CD14-positive monocyte (primary cell): ENCODE measurements around the gene RNU1-4. TPM values are rescaled to one million over a fixed set of nuclear protein-coding genes. Genes with fewer than 3 reads are reported as not detected.
"Not testable (repeated sequence)": the region's sequence is repeated elsewhere in the genome, so short reads cannot be mapped to it uniquely, and the experiment has no call there.

Source experiments
- DNase-seq, 3 donors: peaks; one replicate each; pipeline ENCODE4 v3.0.0-alpha.2; 2011 to 2022
- H2AFZ ChIP-seq: 2 replicates; pipeline ENCODE4 v1.6.0; 2012; ENCODE audit warnings: mild to moderate bottlenecking, low read depth, low read length, inconsistent platforms; ENCODE audit not compliant: insufficient read depth, poor library complexity, severe bottlenecking
- H3K27ac ChIP-seq, 2 donors: 1 replicate in 1 of 2; 2 replicates in 1 of 2; pipeline ENCODE4 v1.5.1; 2012 to 2013; ENCODE audit warnings: low read length in 2 of 2, control low read depth in 1 of 2, inconsistent platforms in 1 of 2, low read depth in 1 of 2, mild to moderate bottlenecking in 1 of 2
- H3K27me3 ChIP-seq, 2 donors: one replicate each; pipeline versions ENCODE4 v1.6.0 to v1.6.1; 2011 to 2013; ENCODE audit warnings: low read length in 2 of 2; ENCODE audit not compliant: control insufficient read depth in 2 of 2, insufficient read depth in 2 of 2
- H3K36me3 ChIP-seq, 2 donors: replicated peaks in 1 of 2; 1 replicate in 1 of 2; 2 replicates in 1 of 2; pipeline versions ENCODE4 v1.5.1 to v1.6.1; 2012 to 2013; ENCODE audit warnings: low read length in 2 of 2, control low read depth in 1 of 2, inconsistent platforms in 1 of 2, mild to moderate bottlenecking in 1 of 2; ENCODE audit not compliant: insufficient read depth in 2 of 2, control insufficient read depth in 1 of 2
- H3K4me1 ChIP-seq, 2 donors: 1 replicate in 1 of 2; 2 replicates in 1 of 2; pipeline versions ENCODE4 v1.5.1 to v1.6.1; 2012 to 2013; ENCODE audit warnings: low read length in 2 of 2, control low read depth in 1 of 2, inconsistent platforms in 1 of 2, mild to moderate bottlenecking in 1 of 2, moderate library complexity in 1 of 2; ENCODE audit not compliant: insufficient read depth in 2 of 2, control insufficient read depth in 1 of 2
- H3K4me2 ChIP-seq: replicated peaks from 2 replicates; pipeline ENCODE3; 2012; ENCODE audit warnings: low read length, moderate library complexity, mild to moderate bottlenecking; ENCODE audit not compliant: poor library complexity, severe bottlenecking; ENCODE audit errors: extremely low read depth
- H3K4me3 ChIP-seq, 3 experiments: fragments of 200-600 bp in 1 of 3; sonication (generic) in 1 of 3; replicated peaks in 1 of 3; 1 replicate in 2 of 3; 2 replicates in 1 of 3; pipeline ENCODE4 v1.5.1; 2011 to 2013; ENCODE audit warnings: low read length in 3 of 3, mild to moderate bottlenecking in 3 of 3, control low read depth in 2 of 3, low read depth in 2 of 3, inconsistent platforms in 1 of 3, moderate library complexity in 1 of 3
- H3K79me2 ChIP-seq: 2 replicates; pipeline ENCODE4 v1.6.0; 2012; ENCODE audit warnings: mild to moderate bottlenecking, control low read depth, inconsistent platforms, low read length, moderate library complexity; ENCODE audit not compliant: insufficient read depth
- H3K9ac ChIP-seq: 2 replicates; pipeline ENCODE4 v1.6.0; 2017; ENCODE audit warnings: low read length, mild to moderate bottlenecking; ENCODE audit not compliant: insufficient read depth, poor library complexity, severe bottlenecking
- H3K9me3 ChIP-seq, 2 donors: replicated peaks in 1 of 2; 1 replicate in 1 of 2; 2 replicates in 1 of 2; pipeline versions ENCODE4 v1.5.1 to v1.6.1; 2012 to 2013; ENCODE audit warnings: low read length in 2 of 2, control low read depth in 1 of 2; ENCODE audit not compliant: control insufficient read depth in 1 of 2, insufficient read depth in 1 of 2
- H4K20me1 ChIP-seq: 2 replicates; pipeline ENCODE4 v1.6.0; 2012; ENCODE audit warnings: mild to moderate bottlenecking, low read length, control low read depth, moderate library complexity; ENCODE audit not compliant: insufficient read depth
- H3K27ac Mint-ChIP-seq, 7 donors: one replicate each; pipeline ENCODE4 v1.8.0; 2020; ENCODE audit warnings: mild to moderate bottlenecking in 7 of 7, mixed read lengths in 7 of 7, moderate library complexity in 6 of 7, inconsistent platforms in 2 of 7
- H3K27me3 Mint-ChIP-seq, 3 donors: one replicate each; pipeline ENCODE4 v1.8.0; 2021 to 2022; ENCODE audit warnings: low read depth in 3 of 3, mild to moderate bottlenecking in 3 of 3, mixed read lengths in 3 of 3, moderate library complexity in 3 of 3, inconsistent platforms in 1 of 3
- H3K36me3 Mint-ChIP-seq, 2 donors: one replicate each; pipeline ENCODE4 v1.8.0; 2020; ENCODE audit warnings: mixed read lengths in 2 of 2, inconsistent platforms in 1 of 2, mild to moderate bottlenecking in 1 of 2
- H3K4me1 Mint-ChIP-seq: one replicate; pipeline ENCODE4 v1.8.0; 2020; ENCODE audit warnings: mild to moderate bottlenecking, mixed read lengths
- H3K4me3 Mint-ChIP-seq, 2 donors: one replicate each; pipeline ENCODE4 v1.8.0; 2020; ENCODE audit warnings: mild to moderate bottlenecking in 2 of 2, mixed read lengths in 2 of 2, moderate library complexity in 1 of 2
- H3K9me3 Mint-ChIP-seq, 7 donors: one replicate each; pipeline ENCODE4 v1.8.0; 2020 to 2022; ENCODE audit warnings: mixed read lengths in 7 of 7, mild to moderate bottlenecking in 6 of 7, moderate library complexity in 6 of 7, inconsistent platforms in 2 of 7
- WGBS: methylation state at CpG from one replicate; pipeline ENCODE4 v1.1.5; 2013; ENCODE audit warnings: missing lambda C conversion rate; ENCODE audit not compliant: insufficient coverage; 5-methylcytosine and 5-hydroxymethylcytosine counted together
- intact Hi-C, 2 donors: fragments of 100-400 bp; cut with micrococcal nuclease; formaldehyde crosslinking; loops; one replicate each; pipeline versions ENCODE4 v1.15.0 to v1.15.1; 2023
- polyA plus RNA-seq, 3 donors: library from polyadenylated mRNA; depleted of rRNA in 1 of 3; unstranded in 2 of 3; stranded (reverse) in 1 of 3; fragments of 300-500 nt in 2 of 3; fragments of >200 nt in 1 of 3; fragmentation: Illumina TruSeq in 2 of 3; gene quantifications; 1 replicate in 2 of 3; 2 replicates in 1 of 3; pipeline ENCODE4 v1.2.3, GENCODE V29; 2012 to 2021

RNU1-4 gene
- polyA plus RNA-seq, 3 donors = not detected

- H3K27me3 Mint-ChIP-seq, H3K79me2 ChIP-seq, H3K4me3 Mint-ChIP-seq, H3K4me1 ChIP-seq, H3K9me3 Mint-ChIP-seq, H3K36me3 Mint-ChIP-seq, DNase-seq, intact Hi-C loops, H3K9ac ChIP-seq, H2AFZ ChIP-seq, H3K27me3 ChIP-seq, H3K27ac Mint-ChIP-seq, H3K4me3 ChIP-seq, H3K36me3 ChIP-seq, H3K27ac ChIP-seq, H3K4me1 Mint-ChIP-seq, H3K4me2 ChIP-seq, H3K9me3 ChIP-seq, H4K20me1 ChIP-seq: not testable (repeated sequence)
- WGBS = 96% methylated on average over 4 of the region's 6 CpGs
Observed at GRCh38 chr1:16706302-16706701, 34.0 kb upstream of the RNU1-4 start.

GRCh38 chr1:16707130-16708093, 32.9 kb upstream of the RNU1-4 start:
- H3K27me3 Mint-ChIP-seq, H3K9me3 Mint-ChIP-seq, H3K4me3 ChIP-seq, DNase-seq, intact Hi-C loops, H3K4me1 Mint-ChIP-seq, H3K36me3 ChIP-seq, H3K9me3 ChIP-seq, H3K4me2 ChIP-seq, H3K4me1 ChIP-seq, H3K27ac ChIP-seq, H2AFZ ChIP-seq, H3K36me3 Mint-ChIP-seq, H3K79me2 ChIP-seq, H3K9ac ChIP-seq, H3K27ac Mint-ChIP-seq, H3K27me3 ChIP-seq, H4K20me1 ChIP-seq: not testable (repeated sequence)
- H3K4me3 Mint-ChIP-seq = peak overlapping the region in 1 of 2 donors; percentile 39
- WGBS = 0% methylated on average over 21 of the region's 99 CpGs

GRCh38 chr1:16708704-16709103, 31.6 kb upstream of the RNU1-4 start:
- H3K27me3 ChIP-seq, H3K4me2 ChIP-seq, H3K4me1 Mint-ChIP-seq, H3K79me2 ChIP-seq, DNase-seq, H2AFZ ChIP-seq, intact Hi-C loops, H3K36me3 ChIP-seq, H3K27ac Mint-ChIP-seq, H3K9me3 Mint-ChIP-seq, H3K27ac ChIP-seq, H4K20me1 ChIP-seq, H3K36me3 Mint-ChIP-seq, H3K9me3 ChIP-seq, H3K27me3 Mint-ChIP-seq, H3K4me3 Mint-ChIP-seq, H3K9ac ChIP-seq, H3K4me3 ChIP-seq, H3K4me1 ChIP-seq: not testable (repeated sequence)
- WGBS = no CpG with 5 or more reads among the region's 6 CpGs
